PC-3 (cell line): Measurements from ENCODE around the gene TMEM273. TPM values are rescaled to one million over a fixed set of nuclear protein-coding genes. Genes with fewer than 3 reads are reported as not detected.

ENCODE experiments used
- ATAC-seq: fragments of 200-7000 bp; cut with Tn5 transposase; 2 replicates; pipeline ENCODE4 v1.9.1; 2020; ENCODE audit warnings: mild to moderate bottlenecking, moderate library complexity
- BruUV-seq: library from RNA; stranded (reverse); fragments of 400-500 nt; replicated peaks from 2 replicates; lab custom pipeline; 2021; lab: Mats Ljungman, UMichigan
- CTCF ChIA-PET: fragments of 300-600 bp; sonication (Branson Sonifier 250); formaldehyde crosslinking; loops from one replicate; lab custom pipeline; 2022; ENCODE audit warnings: antibody characterized with exemption; lab: Charles Lee
- POLR2A ChIA-PET: fragments of 300-600 bp; sonication (Branson Sonifier 250); formaldehyde crosslinking; loops from one replicate; lab custom pipeline; 2022; ENCODE audit warnings: antibody characterized with exemption; ENCODE audit not compliant: unreplicated experiment; lab: Charles Lee
- DNase-seq: peaks from one replicate; pipeline ENCODE4 v3.0.0-alpha.2; 2015
- H2AFZ ChIP-seq: fragments of 300-600 bp; sonication (generic); 2 replicates; pipeline ENCODE4 v1.6.0; 2016; ENCODE audit warnings: antibody characterized with exemption, low read length
- H3F3A ChIP-seq: fragments of 300-600 bp; sonication (generic); one replicate; pipeline ENCODE4 v1.6.0; 2017; ENCODE audit warnings: antibody characterized with exemption, low read length, control low read depth, mild to moderate bottlenecking; ENCODE audit not compliant: unreplicated experiment
- H3K27ac ChIP-seq: fragments of 300-600 bp; sonication (generic); 2 replicates; pipeline ENCODE4 v1.5.1; 2016; ENCODE audit warnings: mild to moderate bottlenecking, low read length
- H3K27me3 ChIP-seq: fragments of 300-600 bp; sonication (generic); 2 replicates; pipeline ENCODE4 v1.6.1; 2016; ENCODE audit warnings: low read length, mixed read lengths
- H3K36me3 ChIP-seq: fragments of 300-600 bp; sonication (generic); 2 replicates; pipeline ENCODE4 v1.6.1; 2016; ENCODE audit warnings: low read depth, mixed run types, low read length, mixed read lengths
- H3K4me1 ChIP-seq: fragments of 300-600 bp; sonication (generic); 2 replicates; pipeline ENCODE4 v1.5.1; 2016; ENCODE audit warnings: low read length; ENCODE audit not compliant: insufficient read depth
- H3K4me2 ChIP-seq: fragments of 300-600 bp; sonication (generic); 2 replicates; pipeline ENCODE4 v1.6.0; 2016; ENCODE audit warnings: low read length
- H3K4me3 ChIP-seq: fragments of 300-600 bp; sonication (generic); 2 replicates; pipeline ENCODE4 v1.5.1; 2016; ENCODE audit warnings: mild to moderate bottlenecking, low read length, mixed read lengths
- H3K79me2 ChIP-seq: fragments of 300-600 bp; sonication (generic); 2 replicates; pipeline ENCODE4 v1.6.1; 2017; ENCODE audit warnings: low read length, mixed read lengths
- H3K9ac ChIP-seq: fragments of 300-600 bp; sonication (generic); 2 replicates; pipeline ENCODE4 v1.6.0; 2016; ENCODE audit warnings: mild to moderate bottlenecking, low read length
- H3K9me2 ChIP-seq: fragments of 300-600 bp; sonication (generic); replicated peaks from 2 replicates; pipeline ENCODE4 v1.6.1; 2016; ENCODE audit warnings: mixed run types, low read length, mixed read lengths
- H3K9me3 ChIP-seq: fragments of 300-600 bp; sonication (generic); 2 replicates; pipeline ENCODE4 v1.6.1; 2016; ENCODE audit warnings: low read length, mixed read lengths
- H4K20me1 ChIP-seq: fragments of 300-600 bp; sonication (generic); 2 replicates; pipeline ENCODE4 v1.6.1; 2016; ENCODE audit warnings: low read length, mixed read lengths
- EZH2 ChIP-seq: fragments of 300-600 bp; sonication (generic); IDR thresholded peaks from one replicate; pipeline ENCODE4 v1.6.1; 2017; ENCODE audit warnings: antibody characterized with exemption, mild to moderate bottlenecking, low read length; ENCODE audit not compliant: unreplicated experiment
- EZH2phosphoT487 ChIP-seq: fragments of 300-600 bp; sonication (generic); IDR thresholded peaks from 2 replicates; pipeline ENCODE4 v1.6.1; 2018; ENCODE audit warnings: mild to moderate bottlenecking, antibody characterized with exemption, low read length, borderline replicate concordance
- intact Hi-C: fragments of 100-400 bp; cut with micrococcal nuclease; formaldehyde crosslinking; loops from 2 replicates; pipeline ENCODE4 v1.9.0; 2023
- total RNA-seq: library from RNA; depleted of rRNA; stranded (reverse); fragments of >200 nt; gene quantifications from 2 replicates; pipeline ENCODE4 v1.2.3, GENCODE V29; 2014
- TF ChIP-seq, protein P1 (sequence below): fragments of 300-600 bp; sonication (generic); conservative IDR thresholded peaks from 2 replicates; pipeline ENCODE4 v1.5.1; 2017; ENCODE audit warnings: antibody characterized with exemption, low read depth, mild to moderate bottlenecking, low read length

TMEM273 gene
- total RNA-seq, 1 experiment from 2014 or later: not detected

DNA sequence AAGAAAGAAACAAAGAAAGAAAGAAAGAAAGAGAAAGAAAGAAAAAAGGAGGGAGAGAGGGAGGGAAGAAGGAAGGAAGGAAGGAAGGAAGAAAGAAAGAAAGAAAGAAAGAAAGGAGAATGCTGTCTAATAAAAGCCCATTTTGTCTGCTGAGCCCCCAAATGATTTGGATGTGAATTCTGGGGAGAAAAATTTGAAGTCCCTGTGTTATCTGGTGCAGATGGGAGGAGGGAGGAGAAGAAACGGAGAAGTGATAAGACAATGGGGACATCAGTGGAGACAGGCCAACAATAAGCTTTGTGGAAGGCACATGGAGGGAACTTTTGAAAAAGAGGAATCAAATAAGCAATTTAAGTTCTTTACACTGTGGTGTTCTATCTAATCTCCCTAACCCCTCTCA, 24.6 kb upstream of the TMEM273 start:
- Histone ChIP-seq H4K20me1 (no peaks in the 10 kb centered on the region), H3K9ac (no peak overlapping the region), H2AFZ (no peak overlapping the region), H3K36me3 (no peaks in the 10 kb centered on the region), H3K27ac (no peak overlapping the region), H3K4me3 (no peak overlapping the region), H3K9me2 (no peaks in the 10 kb centered on the region), H3K9me3 (no peaks in the 10 kb centered on the region), H3K4me2 (no peak overlapping the region), H3F3A (no peaks in the 10 kb centered on the region), H3K27me3 (peaks cover 76% of the 10 kb centered on the region), H3K4me1 (no peaks in the 10 kb centered on the region), H3K79me2 (no peaks in the 10 kb centered on the region)
- intact Hi-C loops: no loop called here
- ChIA-PET POLR2A (no interaction called here), CTCF (no interaction called here)
- DNase-seq (no peak), ATAC-seq (no peak)
- TF ChIP-seq EZH2phosphoT487 (no peak), EZH2 (no peak)
- TF ChIP-seq, protein P1, sequence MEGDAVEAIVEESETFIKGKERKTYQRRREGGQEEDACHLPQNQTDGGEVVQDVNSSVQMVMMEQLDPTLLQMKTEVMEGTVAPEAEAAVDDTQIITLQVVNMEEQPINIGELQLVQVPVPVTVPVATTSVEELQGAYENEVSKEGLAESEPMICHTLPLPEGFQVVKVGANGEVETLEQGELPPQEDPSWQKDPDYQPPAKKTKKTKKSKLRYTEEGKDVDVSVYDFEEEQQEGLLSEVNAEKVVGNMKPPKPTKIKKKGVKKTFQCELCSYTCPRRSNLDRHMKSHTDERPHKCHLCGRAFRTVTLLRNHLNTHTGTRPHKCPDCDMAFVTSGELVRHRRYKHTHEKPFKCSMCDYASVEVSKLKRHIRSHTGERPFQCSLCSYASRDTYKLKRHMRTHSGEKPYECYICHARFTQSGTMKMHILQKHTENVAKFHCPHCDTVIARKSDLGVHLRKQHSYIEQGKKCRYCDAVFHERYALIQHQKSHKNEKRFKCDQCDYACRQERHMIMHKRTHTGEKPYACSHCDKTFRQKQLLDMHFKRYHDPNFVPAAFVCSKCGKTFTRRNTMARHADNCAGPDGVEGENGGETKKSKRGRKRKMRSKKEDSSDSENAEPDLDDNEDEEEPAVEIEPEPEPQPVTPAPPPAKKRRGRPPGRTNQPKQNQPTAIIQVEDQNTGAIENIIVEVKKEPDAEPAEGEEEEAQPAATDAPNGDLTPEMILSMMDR: no peak
- BruUV-seq: no TSS peak

DNA sequence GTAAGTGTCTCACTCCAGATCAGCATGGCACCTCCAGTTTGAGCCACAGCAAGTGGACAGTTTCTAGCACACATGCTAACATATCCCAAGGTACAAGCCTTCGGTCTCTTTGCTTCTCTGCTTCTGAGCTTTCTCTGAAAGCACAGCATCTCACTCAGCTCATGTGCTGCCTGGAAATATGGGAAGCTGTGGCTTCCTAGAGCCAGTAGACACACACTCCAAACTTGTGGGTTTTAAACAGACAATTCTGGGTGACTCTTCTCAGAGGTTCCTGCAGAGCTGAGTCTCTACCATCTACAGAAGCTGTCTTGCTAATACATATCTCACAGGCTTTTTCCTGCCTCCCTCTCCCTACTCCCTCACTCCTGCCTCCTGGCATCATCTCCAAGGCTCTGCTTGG, 23.9 kb upstream of the TMEM273 start:
- ATAC-seq (no peak), DNase-seq (no peak)

DNA sequence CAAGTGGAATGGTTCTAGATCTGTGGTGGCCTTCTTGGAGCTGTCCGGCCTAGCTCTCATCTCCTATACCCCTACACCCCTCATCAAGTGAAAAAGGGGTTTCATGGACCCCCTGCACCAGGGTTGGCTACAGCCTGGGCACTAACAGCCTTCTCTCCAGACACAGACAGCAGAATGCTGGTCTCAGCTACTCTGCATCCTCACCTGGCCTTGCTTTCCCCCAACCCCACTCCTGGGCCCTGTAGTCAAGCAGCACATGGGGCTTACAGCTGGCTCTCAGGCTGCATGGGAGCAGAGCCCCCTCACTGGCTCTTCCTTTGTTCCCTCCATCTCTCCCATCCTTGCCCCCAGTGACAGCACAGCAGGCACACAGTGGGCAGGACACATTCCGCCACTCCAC, 20.8 kb upstream of the TMEM273 start:
- Histone ChIP-seq H3K36me3 (no peaks in the 10 kb centered on the region), H3K9ac (no peak overlapping the region), H3K4me2 (no peak overlapping the region), H3K27ac (no peak overlapping the region), H3K4me3 (no peak overlapping the region), H3K9me3 (no peaks in the 10 kb centered on the region), H3F3A (no peaks in the 10 kb centered on the region), H3K79me2 (no peaks in the 10 kb centered on the region), H3K27me3 (peaks cover 88% of the 10 kb centered on the region), H3K9me2 (no peaks in the 10 kb centered on the region), H2AFZ (no peak overlapping the region), H3K4me1 (no peaks in the 10 kb centered on the region), H4K20me1 (no peaks in the 10 kb centered on the region)
- DNase-seq: no peak
- ChIA-PET CTCF (no interaction called here), POLR2A (no interaction called here)
- intact Hi-C loops: no loop called here
- no peak for ATAC-seq
- TF ChIP-seq EZH2 (no peak), EZH2phosphoT487 (no peak)
- TF ChIP-seq, protein P1: no peak
- BruUV-seq: no TSS peak

More for the DNA sequence above, 23.9 kb upstream of the TMEM273 start:
- H3K9me3 ChIP-seq: no peaks in the 10 kb centered on the region
- no peaks in the 10 kb centered on the region for H3K36me3 ChIP-seq
- H3K27ac ChIP-seq: no peak overlapping the region
- H3K9ac ChIP-seq: no peak overlapping the region
- TF ChIP-seq EZH2 (no peak), EZH2phosphoT487 (no peak)
- TF ChIP-seq, protein P1: no peak
- no peaks in the 10 kb centered on the region for H3K9me2 ChIP-seq
- H3K27me3 ChIP-seq: peaks cover 78% of the 10 kb centered on the region
- no peaks in the 10 kb centered on the region for H3K4me1 ChIP-seq
- intact Hi-C loops: no loop called here
- no peaks in the 10 kb centered on the region for H3K79me2 ChIP-seq
- H2AFZ ChIP-seq: no peak overlapping the region
- H3K4me2 ChIP-seq: no peak overlapping the region
- BruUV-seq: no TSS peak
- ChIA-PET POLR2A (no interaction called here), CTCF (no interaction called here)
- no peak overlapping the region for H3K4me3 ChIP-seq
- H3F3A ChIP-seq: no peaks in the 10 kb centered on the region
- no peaks in the 10 kb centered on the region for H4K20me1 ChIP-seq
